Measurements from ENCODE around the gene SZRD1. TPM values are rescaled to one million over a fixed set of nuclear protein-coding genes. Genes with fewer than 3 reads are reported as not detected.

Gene SZRD1
- total RNA-seq, 1 experiment from 2014 or later, result 108 TPM

DNA sequence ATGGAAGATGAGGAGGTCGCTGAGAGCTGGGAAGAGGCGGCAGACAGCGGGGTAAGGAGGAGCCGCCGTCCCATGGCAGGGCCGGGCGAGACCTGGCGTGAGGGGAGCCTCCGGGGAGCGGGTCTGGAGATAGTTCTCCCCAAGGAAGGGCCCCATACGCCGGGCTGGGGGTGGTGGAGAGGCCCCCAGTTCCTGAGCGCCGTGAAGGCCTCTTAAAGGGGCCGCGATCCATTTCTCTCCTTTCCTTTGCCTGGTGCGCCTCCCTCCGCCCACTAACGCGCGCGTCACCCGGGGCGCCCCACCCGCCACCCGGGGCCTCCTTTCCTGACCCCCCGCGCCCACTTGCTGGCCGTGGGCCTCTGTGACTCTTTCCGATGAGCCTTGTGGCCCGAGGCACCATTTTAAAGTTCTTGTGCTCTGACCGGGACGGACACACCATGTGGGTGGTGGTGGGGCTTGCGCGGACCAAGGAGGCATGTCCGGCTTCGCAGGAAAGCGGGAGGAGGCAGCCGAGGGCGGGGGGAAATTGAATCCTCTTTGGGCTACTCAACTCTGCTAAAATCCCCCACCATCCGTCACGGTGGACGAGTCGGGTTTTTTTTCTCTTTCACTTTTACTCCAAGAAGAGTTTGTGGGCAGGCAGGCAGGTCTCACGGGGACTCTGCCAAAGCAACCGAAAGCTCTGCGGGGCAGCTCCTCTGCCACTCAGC is 371 bp downstream of the SZRD1 start:
- peak; percentile 85 for DNase-seq (ENCODE audit: low spot score)

DNA sequence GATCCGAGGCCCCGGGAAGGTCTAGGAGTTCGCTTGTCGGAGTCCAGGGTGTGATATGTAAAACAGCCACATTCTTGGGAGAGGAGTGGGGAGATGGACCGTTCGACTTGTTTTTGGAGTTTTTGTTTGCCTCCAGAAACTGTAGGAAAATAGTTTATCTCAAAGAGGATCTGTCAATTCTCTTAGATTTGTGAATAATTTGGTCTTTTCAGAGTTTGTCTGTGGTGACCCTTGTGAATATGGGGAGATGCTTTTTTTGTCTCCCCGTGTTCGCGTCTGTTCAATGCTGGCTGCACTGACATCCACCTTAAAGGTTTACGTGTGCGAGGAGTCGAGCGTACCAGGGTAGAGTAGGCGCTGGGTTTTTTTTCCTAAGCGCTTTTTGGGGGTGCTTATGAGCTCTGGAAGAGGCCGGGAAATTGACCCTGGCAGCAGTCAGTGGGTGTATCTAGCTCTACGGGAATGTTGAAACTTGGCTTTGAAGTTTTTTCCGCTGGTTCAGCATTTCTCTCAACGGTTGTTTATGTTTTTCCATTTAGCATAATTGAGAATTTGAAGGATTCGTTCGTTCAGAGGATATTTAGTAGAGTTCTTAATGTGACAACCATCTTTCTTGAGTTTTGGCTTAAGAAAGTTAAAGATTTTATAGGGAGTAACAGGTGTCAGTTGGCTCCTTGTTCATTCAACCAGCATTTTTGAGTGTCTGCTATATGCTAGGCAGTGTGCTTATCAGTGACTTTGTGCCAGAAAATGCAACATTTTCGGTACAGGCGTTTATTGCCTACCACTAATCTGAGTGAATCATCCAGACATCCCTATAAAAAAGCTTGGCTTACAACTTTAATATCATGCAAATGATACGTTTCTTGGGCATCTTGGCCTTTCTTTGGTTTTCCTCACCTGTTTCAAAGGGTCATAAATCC is 1.2 kb downstream of the SZRD1 start:
- no peak for DNase-seq (ENCODE audit: low spot score)

DNA sequence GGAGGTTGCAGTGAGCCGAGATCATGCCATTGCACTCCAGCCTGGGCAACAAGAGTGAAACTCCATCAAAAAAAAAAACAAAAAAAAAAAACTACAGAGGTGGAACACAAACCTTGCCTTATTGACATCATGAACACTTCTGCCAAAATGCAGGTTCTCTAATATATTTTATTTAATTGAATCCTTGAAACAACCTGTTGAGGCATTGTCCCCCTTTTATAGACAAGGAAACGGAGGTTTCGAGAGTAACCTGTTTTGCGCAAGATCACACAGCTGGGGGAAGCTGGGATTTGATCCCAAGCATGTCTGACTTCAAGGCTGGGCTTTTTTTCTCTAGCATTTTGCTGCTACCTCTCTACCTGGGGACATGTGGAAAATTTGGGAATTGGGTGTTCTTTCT is 2.8 kb downstream of the SZRD1 start:
- no peak for DNase-seq (ENCODE audit: low spot score)

DNA sequence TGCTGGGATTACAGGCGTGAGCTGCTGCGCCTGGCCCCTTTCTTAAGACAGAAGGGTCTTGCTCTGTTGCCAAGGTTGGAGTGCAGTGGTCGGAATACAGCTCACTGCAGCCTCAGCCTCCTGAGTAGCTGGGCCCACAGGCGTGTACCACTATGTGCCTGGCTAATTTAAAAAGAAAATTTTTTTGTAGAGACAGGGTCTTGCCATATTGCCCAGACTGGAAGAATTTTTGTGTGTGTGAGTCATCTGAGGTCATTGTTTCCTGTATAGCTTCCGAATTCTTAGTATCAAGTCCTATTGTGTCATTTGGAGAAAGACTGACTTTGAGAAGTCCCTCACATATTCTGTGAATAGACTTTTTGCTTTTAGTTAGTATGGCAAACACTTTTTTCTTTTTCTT is 4.7 kb downstream of the SZRD1 start:
- DNase-seq (ENCODE audit: low spot score), result no peak

DNA sequence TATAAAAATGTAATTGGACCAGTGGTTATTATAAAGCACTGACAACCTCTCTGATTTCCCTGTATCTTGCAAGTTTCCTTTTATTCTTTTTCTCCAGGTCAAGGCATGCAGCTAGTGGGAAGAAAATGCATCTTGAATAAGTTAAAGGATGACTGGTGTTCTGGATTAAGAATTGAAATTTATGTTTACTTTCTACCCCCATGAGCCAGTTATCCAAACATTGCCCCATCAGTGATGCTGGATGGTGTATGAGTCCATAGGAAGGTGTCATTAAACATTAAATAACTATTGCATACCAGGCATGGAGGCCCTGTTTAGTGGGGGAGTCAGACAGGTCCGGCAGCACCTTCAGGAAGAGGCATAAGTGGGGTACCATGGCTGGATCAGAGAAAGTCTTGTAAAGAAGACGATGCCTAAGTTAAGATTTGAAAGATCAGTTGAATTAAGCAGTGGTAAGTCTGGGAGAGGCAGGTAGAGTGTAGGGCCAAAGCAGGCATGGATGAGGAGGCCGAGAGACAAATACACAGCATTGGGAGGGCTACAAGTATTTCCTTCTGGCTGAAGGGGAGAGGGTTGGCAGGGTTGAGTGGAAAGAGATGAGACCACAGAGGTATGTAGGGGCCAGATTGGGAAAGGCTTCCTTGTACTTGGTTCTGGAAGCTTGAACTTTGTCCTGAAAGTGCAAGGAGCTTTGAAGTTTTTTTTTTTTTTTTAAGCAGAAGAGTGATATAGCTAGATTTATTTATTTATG is 5.7 kb downstream of the SZRD1 start:
- no peak for DNase-seq (ENCODE audit: low spot score)

DNA sequence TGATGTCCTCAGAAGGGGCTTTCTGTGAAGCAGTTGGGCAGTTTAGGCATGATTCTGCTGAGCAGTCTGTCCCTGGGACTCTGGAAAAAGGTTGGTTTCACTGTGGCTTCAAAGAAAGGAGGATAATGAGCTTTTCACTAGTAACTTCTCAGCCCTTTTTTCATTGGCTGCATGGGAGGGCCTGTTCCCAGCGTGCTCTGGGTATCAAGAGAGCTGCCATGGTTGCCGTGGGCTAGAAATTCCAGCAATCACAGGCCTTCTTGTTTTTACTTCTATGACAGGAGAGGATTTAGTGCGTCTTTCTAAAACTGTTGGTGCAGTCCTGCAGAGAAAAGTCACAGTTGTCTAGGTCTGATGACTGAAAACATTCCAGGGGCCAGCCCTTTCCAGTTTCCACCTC is 7.2 kb downstream of the SZRD1 start:
- no peak for DNase-seq (ENCODE audit: low spot score)

DNA sequence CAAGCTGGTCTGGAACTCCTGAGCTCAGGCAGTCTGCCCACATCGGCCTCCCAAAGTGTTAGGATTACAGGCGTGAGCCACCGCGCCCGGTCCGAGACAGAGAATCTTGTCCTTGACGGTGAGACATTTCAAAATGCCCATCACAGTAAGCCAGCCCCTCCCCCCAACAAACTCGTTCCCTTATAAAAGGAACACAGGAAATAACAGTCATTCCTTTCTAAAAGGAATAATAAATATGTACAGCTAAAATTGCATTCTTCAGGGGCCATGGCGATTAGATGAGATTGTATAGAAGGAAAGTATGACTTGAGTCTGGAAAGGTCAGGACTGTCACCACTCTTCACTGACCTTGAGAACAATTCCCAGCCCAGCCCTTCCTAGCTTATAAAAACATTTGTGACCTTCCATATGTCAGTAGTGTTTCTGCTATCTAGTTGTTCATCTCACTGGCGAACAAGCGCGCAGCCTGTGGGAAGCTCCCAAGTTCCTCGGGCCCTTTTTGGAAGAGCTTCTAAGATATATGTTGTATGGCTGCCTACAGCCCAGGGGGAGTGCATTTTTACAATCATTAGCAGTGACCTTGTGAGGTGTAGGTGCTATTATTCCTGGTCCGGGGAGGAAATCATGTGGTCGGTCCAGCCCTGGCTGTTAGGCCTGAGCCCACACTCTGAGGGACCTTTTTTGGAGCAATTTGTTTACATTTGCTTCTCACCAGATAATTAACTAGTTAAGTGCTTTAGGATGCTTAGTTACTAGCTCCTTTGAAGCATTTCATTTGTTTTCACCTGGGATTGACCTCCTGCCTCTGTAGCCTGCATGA is 8.7 kb downstream of the SZRD1 start:
- no peak for DNase-seq (ENCODE audit: low spot score)

DNA sequence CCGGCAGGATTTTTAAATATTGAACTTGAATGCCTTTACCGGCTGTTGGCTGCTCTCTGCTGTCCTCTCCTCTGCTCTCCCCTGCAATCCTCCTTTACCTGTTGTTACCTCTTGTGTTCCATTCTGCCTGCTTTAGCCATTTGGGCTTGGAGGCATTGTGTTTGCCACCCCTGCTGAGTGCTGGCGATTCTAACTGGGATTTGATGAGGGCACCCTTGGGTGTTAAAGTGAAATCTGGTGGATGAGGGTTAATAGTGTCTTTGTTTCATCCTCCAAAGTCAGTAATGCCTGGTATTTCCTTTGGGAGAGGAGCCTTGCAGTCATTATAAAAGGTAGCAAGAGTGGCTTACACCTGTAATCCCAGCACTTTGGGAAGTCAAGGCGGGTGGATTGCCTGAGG is 9.9 kb downstream of the SZRD1 start:
- no peak for DNase-seq (ENCODE audit: low spot score)

DNA sequence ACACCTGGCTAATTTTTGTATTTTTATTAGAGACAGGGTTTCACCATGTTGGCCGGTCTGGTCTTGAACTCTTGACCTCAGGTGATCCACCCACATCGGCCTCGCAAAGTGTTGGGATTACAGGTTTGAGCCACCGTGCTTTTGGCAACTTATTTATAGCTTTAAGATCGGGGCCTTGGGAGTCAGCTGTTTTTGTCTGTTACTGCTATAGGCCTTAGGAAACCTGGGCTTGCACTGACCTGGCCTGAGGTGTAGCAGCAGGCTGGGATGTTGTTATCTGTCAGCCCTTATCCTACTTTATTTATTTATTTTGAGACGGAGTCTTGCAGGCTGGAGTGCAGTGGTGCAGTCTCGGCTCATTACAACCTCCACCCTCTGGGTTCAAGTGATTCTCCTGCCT is 11.4 kb downstream of the SZRD1 start:
- DNase-seq (ENCODE audit: low spot score), result no peak

DNA sequence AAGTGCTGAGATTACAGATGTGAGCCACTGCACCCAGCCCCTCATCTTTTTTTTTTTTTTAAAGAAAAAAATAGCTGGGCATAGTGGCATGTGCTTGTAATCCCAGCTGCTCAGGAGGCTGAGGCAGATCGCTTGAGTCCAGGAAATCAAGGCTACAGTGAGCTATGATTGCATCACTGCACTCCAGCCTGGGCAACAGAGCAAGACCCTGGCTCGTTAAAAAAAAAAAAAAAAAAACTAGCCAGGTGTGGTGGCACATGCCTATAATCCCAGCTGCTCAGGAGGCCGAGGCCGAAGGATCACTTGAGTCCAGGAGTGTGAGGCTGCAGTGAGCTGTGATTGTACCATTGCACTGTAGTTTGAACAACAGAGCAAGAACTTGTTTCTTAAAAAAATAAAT is 13.8 kb downstream of the SZRD1 start:
- DNase-seq (ENCODE audit: low spot score), result no peak

DNA sequence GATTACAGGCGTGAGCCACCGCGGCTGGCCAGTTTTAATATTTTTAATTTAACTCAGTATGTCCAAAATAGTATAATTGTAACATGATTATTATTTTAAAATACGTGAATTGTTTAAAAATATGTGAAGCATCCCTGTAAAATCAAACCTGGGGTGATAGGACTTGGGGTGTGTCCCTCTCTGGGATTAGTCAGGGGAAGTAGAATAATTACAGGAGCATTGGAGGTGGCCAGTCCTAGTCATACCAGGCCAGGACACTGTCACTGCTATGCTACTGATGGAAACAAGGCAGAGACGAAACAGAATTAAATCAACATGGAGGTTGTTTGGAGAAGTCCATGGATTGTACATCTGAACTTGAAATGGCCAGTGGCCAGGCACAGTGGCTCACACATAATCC is 16.8 kb downstream of the SZRD1 start:
- no peak for DNase-seq (ENCODE audit: low spot score)

DNA sequence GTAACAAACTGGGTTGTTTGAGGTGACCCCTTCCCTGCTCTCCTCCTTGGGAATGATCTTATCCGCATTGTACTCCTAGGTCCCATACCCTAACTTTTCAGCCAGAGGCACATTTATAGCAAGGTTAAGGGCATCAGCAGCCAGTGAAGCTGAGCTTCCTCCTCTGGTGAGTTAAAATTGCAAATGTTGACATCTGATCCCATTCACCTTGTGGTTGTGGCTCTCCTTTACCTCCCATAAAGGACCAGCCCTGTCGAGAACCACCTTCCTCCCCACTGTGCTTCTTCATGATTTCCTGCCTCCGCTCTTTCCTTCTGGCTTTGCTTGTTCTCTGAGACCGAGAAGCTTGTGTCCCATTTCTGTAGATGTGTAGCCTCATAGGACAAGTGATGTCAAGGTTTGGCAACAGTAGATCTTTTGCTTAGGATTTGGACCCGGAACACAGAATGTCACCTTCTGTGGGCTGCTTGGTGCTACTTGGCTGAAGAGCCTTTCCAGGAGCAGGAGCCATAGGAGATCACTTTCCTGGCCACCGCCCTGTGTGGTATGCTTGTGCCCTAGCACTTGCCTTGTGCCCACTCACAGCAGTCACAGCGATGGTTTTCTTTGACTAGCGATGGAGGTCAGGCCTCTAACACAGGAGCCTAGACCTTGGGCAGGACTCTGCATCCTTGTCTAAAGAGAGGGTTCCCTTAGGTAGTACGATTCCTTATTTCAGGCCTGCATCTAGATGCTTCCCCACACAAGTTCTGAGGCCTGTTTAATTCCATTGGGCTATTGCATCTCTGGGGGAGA is 18.8 kb downstream of the SZRD1 start:
- DNase-seq (ENCODE audit: low spot score), result no peak

DNA sequence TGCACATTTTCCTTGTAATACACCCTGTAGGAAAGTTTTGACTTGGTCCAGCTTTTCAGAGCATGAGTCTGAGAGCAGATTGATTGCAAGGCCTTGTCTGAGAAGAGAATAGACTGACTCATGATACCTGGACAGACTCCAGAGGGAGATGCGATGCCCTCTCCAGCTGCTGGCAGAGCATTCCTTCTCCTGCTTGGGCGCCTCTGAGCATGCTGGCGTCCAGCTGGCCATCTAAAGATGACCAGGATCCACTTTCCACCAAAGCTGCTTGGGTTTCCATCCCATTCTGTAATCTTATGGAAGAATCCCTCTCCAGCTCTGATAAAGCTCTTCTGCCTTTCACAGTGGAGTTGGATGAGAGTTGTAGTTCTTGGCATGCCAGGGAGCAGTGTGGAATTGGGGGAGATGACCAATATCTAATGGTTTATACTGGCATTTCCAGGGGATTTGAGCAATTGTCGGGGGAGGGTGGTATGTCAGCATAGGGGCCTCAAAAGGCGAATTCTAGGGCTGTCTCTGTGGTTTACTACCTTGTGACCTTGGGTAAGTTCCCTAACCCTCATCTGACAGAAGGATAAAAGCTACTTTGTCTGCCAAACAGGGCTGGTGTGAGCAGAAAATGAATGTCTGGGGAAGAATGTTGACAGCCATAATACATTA is 19.5 kb downstream of the SZRD1 start:
- DNase-seq (ENCODE audit: low spot score), result no peak

DNA sequence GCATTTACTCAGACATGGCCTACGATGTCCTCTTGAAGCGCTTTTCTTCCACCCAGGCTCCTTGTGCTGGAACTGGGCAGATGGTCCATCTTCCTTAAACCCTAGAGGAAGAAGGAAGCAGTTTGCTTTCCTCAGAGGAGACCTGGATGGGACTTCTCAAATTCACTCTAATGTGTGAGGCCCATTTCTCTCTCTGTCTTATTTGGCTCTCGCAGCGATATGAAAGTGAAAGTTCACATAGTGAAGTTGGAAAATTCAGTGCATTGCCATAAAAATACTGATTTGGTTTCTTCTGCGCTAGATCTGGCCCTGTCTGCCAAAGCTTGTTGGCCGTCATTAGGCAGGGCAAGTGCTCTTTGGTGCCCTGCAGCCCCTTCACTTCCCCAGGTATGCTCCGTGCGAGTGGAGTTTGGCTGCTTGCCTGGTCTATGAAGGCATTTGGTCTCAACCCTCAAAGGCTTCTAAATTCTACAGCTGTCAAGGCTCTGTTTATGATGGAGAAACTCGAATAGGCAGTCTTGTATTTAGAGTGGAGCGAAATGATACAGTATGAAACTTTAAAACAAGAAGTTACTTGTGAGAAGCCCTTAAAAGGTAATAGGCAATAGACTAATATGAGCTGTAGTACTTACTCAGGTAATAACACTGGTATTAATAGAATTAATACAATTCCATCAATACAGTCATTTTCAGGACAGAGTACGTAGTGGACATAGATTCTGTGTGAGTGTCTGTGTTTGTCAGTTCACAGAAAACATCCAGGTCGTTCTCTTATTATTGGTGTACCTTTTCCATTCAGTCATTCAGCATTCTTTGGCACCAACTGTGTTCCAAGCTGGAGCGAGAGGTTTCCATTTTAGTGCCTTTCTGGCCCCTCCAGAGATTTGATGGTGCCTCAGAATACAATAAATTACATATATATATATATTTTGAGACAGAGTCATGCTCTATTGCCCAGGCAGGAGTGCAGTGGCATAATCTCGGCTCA is 20.5 kb downstream of the SZRD1 start:
- DNase-seq (ENCODE audit: low spot score), result no peak

DNA sequence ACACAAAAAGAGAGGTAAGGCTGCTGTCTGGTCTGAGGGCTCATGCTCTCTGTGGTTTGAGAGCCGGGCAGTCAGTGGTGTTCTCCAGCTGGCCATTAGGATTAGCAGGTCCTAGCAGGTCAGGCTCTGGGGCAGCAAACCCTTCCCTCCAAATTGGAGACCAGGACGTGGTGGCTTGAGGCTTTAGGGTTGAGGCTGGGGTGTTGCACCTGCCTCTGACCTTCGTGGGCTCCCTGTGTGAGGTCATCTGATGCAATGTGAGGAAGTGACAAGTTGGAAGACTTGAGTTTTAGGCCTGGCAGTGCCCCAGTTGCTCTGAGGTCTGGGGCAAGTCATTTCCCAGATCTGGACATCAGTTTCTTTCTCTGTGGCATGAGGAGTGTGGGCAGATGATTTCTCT is 24.4 kb downstream of the SZRD1 start:
- DNase-seq (ENCODE audit: low spot score), result no peak

DNA sequence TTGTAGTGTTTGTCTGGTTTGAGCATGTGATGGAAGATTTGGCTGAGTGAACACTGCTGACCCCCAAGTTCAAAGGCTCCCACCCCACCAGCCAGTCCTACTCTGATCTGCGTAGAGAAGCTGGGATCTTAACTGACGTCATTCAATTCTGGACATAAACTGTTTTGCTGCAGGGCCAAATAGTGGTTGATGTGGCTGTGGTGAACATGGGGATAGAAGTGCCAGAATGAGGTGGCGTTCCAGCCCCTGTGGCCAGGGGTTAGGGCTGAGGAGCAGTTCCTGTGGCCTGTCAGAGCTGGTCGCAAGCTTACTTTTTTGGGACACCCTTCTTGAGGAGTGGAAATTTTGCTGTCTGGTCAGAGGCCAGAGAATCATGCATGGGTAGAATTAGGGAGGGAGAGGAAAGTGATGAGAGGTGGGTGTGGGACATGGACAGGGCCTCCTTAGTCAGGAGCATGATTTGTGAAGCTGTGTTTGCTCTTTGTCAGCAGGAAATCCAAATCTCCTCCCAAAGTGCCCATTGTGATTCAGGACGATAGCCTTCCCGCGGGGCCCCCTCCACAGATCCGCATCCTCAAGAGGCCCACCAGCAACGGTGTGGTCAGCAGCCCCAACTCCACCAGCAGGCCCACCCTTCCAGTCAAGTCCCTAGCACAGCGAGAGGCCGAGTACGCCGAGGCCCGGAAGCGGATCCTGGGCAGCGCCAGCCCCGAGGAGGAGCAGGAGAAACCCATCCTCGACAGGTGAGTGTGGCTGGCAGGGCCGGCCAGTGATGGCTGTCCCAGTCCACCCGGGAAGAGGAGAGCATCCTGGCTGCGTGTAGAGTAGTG is 25.9 kb downstream of the SZRD1 start:
- DNase-seq (ENCODE audit: low spot score), result no peak

DNA sequence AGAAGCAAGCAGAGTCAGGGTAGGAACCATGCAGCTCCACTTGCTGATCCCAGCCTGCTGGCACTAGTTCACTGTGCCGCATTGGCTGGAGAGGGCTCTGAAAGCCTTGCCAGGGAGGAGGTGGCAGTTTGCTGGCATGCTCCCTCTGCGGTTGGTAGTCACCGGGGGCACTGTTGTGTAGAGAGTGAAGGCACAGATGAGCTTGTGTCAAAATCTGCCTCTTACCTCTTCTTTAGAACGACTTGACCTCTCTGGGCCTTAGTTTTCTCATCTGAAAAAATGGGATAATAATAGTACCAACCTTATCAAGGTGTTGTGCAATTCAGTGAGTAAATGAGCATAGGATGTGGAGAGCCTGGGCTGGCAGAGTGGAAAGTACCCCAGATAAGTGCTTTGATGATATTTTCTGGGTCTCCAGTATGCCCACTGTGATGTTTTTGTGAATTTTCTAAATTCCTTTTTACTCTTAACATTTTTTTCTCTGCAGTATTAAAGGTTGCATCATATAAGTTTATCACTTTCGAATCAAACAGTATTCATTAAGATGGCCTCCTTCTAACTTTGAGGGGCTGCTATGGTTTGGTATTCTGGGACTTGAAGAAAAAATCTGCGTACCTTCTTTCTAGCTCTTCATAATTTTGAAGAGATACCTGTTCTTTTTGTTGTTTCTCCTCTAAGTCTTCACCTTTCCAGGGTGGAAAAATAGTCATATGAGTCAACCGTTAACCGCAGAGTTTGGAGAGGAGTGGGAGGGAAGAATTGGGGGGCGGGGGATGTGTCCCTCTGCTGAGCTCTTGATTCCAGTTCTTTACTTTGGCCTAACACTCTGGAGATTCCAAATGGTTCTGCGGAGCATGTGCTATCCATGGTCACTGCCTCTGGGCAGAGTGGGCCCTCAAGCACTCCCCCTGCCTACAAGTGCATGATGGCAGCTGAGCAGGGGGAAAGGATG is 26.8 kb downstream of the SZRD1 start:
- DNase-seq (ENCODE audit: low spot score), result no peak
